IMR-90 (cell line): ENCODE results near the gene FICD. TPM values are rescaled to one million over a fixed set of nuclear protein-coding genes. Genes with fewer than 3 reads are reported as not detected.

ENCODE experiments used
- ATAC-seq: fragments of 200-7000 bp; cut with Tn5 transposase; 2 replicates; pipeline ENCODE4 v1.9.1; 2020; ENCODE audit warnings: low read depth, mild to moderate bottlenecking, moderate library complexity
- BruUV-seq: library from RNA; stranded (reverse); fragments of 400-500 nt; replicated peaks from 2 replicates; lab custom pipeline; 2021; lab: Mats Ljungman, UMichigan
- CTCF ChIA-PET: fragments of 300-600 bp; formaldehyde crosslinking; extraction: SDS; loops from one replicate; lab custom pipeline; 2021; ENCODE audit warnings: antibody characterized with exemption; lab: Yijun Ruan, JAX
- POLR2A ChIA-PET: fragments of 300-600 bp; sonication (Branson Sonifier 250); formaldehyde crosslinking; loops from one replicate; lab custom pipeline; 2022; ENCODE audit warnings: antibody characterized with exemption; ENCODE audit not compliant: unreplicated experiment; lab: Charles Lee
- DNase-seq: peaks from one replicate; pipeline ENCODE4 v3.0.0; 2013
- H2AFZ ChIP-seq: replicated peaks from 2 replicates; pipeline ENCODE3; 2013; ENCODE audit warnings: low read length, mild to moderate bottlenecking; ENCODE audit not compliant: poor library complexity
- H2AK5ac ChIP-seq: 2 replicates; pipeline ENCODE4 v1.6.1; 2013; ENCODE audit warnings: low read depth, low read length, inconsistent platforms
- H2AK9ac ChIP-seq: replicated peaks from 2 replicates; pipeline ENCODE3; 2013; ENCODE audit warnings: mild to moderate bottlenecking, low read depth, low read length, moderate library complexity; ENCODE audit not compliant: poor library complexity
- H2BK120ac ChIP-seq: 2 replicates; pipeline ENCODE4 v1.6.1; 2013; ENCODE audit warnings: low read depth, low read length, inconsistent platforms
- H2BK15ac ChIP-seq: 3 replicates; pipeline ENCODE4 v1.6.1; 2013; ENCODE audit warnings: low read depth, low read length, inconsistent platforms
- H2BK20ac ChIP-seq: 2 replicates; pipeline ENCODE4 v1.6.1; 2013; ENCODE audit warnings: low read depth, mild to moderate bottlenecking, inconsistent platforms, low read length, moderate library complexity
- H2BK5ac ChIP-seq: 2 replicates; pipeline ENCODE4 v1.6.1; 2013; ENCODE audit warnings: mild to moderate bottlenecking, low read depth, low read length, inconsistent platforms; ENCODE audit not compliant: poor library complexity, severe bottlenecking
- H3K14ac ChIP-seq: replicated peaks from 2 replicates; pipeline ENCODE4 v1.6.1; 2013; ENCODE audit warnings: low read depth, low read length, inconsistent platforms
- H3K18ac ChIP-seq: 2 replicates; pipeline ENCODE4 v1.6.1; 2013; ENCODE audit warnings: low read depth, low read length, control low read depth
- H3K23ac ChIP-seq: 2 replicates; pipeline ENCODE4 v1.6.1; 2013; ENCODE audit warnings: low read depth, low read length, inconsistent platforms
- H3K27ac ChIP-seq: 2 replicates; pipeline ENCODE4 v1.5.1; 2013; ENCODE audit warnings: mild to moderate bottlenecking, control low read depth, low read length; ENCODE audit not compliant: insufficient read depth
- H3K27me3 ChIP-seq: 2 replicates; pipeline ENCODE4 v1.6.1; 2013; ENCODE audit warnings: low read length; ENCODE audit not compliant: control insufficient read depth, insufficient read depth
- H3K36me3 ChIP-seq: 2 replicates; pipeline ENCODE4 v1.6.1; 2013; ENCODE audit warnings: low read length, mixed read lengths; ENCODE audit not compliant: control insufficient read depth, insufficient read depth
- H3K4ac ChIP-seq: 2 replicates; pipeline ENCODE4 v1.6.1; 2013; ENCODE audit warnings: low read depth, low read length, inconsistent platforms
- H3K4me1 ChIP-seq: 2 replicates; pipeline ENCODE4 v1.6.1; 2013; ENCODE audit warnings: low read length, mixed read lengths; ENCODE audit not compliant: control insufficient read depth, insufficient read depth
- H3K4me2 ChIP-seq: 2 replicates; pipeline ENCODE4 v1.6.1; 2013; ENCODE audit warnings: low read depth, mild to moderate bottlenecking, control low read depth, low read length, moderate library complexity
- H3K4me3 ChIP-seq: 2 replicates; pipeline ENCODE4 v1.5.1; 2013; ENCODE audit warnings: low read depth, mild to moderate bottlenecking, control low read depth, low read length, moderate library complexity; ENCODE audit not compliant: insufficient read depth
- H3K56ac ChIP-seq: 2 replicates; pipeline ENCODE4 v1.6.1; 2013; ENCODE audit warnings: low read length, inconsistent platforms; ENCODE audit not compliant: insufficient read depth; ENCODE audit errors: extremely low read depth
- H3K79me1 ChIP-seq, 2 experiments: 2 replicates each; pipeline ENCODE4 v1.6.1; 2013; ENCODE audit warnings: low read length in 2 of 2, inconsistent platforms in 1 of 2, low read depth in 1 of 2
- H3K9ac ChIP-seq: 2 replicates; pipeline ENCODE4 v1.6.1; 2013; ENCODE audit warnings: low read depth, low read length, control low read depth
- H3K9me1 ChIP-seq: 2 replicates; pipeline ENCODE4 v1.6.1; 2013; ENCODE audit warnings: low read length, inconsistent platforms; ENCODE audit not compliant: insufficient read depth
- H3K9me3 ChIP-seq: 2 replicates; pipeline ENCODE4 v1.6.1; 2013; ENCODE audit warnings: low read length; ENCODE audit not compliant: control insufficient read depth, insufficient read depth
- H4K20me1 ChIP-seq: 2 replicates; pipeline ENCODE4 v1.6.1; 2013; ENCODE audit warnings: low read length, inconsistent platforms; ENCODE audit not compliant: insufficient read depth
- H4K5ac ChIP-seq: 2 replicates; pipeline ENCODE4 v1.6.1; 2013; ENCODE audit warnings: mild to moderate bottlenecking, low read depth, low read length, control low read depth
- H4K8ac ChIP-seq, 2 experiments: 2 replicates each; pipeline ENCODE4 v1.6.1; 2013; ENCODE audit warnings: low read depth in 2 of 2, low read length in 2 of 2, control low read depth in 1 of 2, inconsistent platforms in 1 of 2
- H4K91ac ChIP-seq: 2 replicates; pipeline ENCODE4 v1.6.1; 2013; ENCODE audit warnings: low read depth, low read length, inconsistent platforms; ENCODE audit not compliant: insufficient read depth
- BHLHE40 ChIP-seq: fragments of 150-350 bp; IDR thresholded peaks from 2 replicates; pipeline ENCODE4 v1.6.1; 2016; ENCODE audit warnings: mild to moderate bottlenecking, low read depth, low read length
- CEBPB ChIP-seq: IDR thresholded peaks from 2 replicates; pipeline ENCODE4 v1.6.1; 2012; ENCODE audit warnings: low read depth, low read length, improper control_type of control experiment
- CHD1 ChIP-seq: IDR thresholded peaks from 2 replicates; pipeline ENCODE4 v1.6.1; 2012; ENCODE audit warnings: low read depth, low read length, improper control_type of control experiment
- ELK1 ChIP-seq: fragments of 150-350 bp; IDR thresholded peaks from 2 replicates; pipeline ENCODE4 v1.6.1; 2016; ENCODE audit warnings: low read depth, mild to moderate bottlenecking, low read length, moderate library complexity, borderline replicate concordance
- MAZ ChIP-seq: IDR thresholded peaks from 2 replicates; pipeline ENCODE4 v1.6.1; 2012; ENCODE audit warnings: low read depth, mild to moderate bottlenecking, low read length, improper control_type of control experiment, moderate library complexity, borderline replicate concordance
- MXI1 ChIP-seq: IDR thresholded peaks from 2 replicates; pipeline ENCODE4 v1.6.1; 2012; ENCODE audit warnings: low read depth, mild to moderate bottlenecking, low read length, moderate library complexity, borderline replicate concordance
- NFE2L2 ChIP-seq: fragments of 150-350 bp; IDR thresholded peaks from 2 replicates; pipeline ENCODE4 v1.6.1; 2016; ENCODE audit warnings: low read depth, mild to moderate bottlenecking, low read length
- RCOR1 ChIP-seq: IDR thresholded peaks from 2 replicates; pipeline ENCODE4 v1.6.1; 2012; ENCODE audit warnings: mild to moderate bottlenecking, low read length, improper control_type of control experiment; ENCODE audit not compliant: insufficient replicate concordance
- RFX5 ChIP-seq: IDR thresholded peaks from 2 replicates; pipeline ENCODE4 v1.8.0; 2012; ENCODE audit warnings: low read depth, mild to moderate bottlenecking, low read length, moderate library complexity
- USF2 ChIP-seq: fragments of 150-350 bp; IDR thresholded peaks from 2 replicates; pipeline ENCODE4 v1.6.1; 2017; ENCODE audit warnings: mild to moderate bottlenecking, antibody characterized with exemption, low read length, low read depth
- WGBS, 2 experiments: methylation state at CpG; one replicate each; pipeline versions ENCODE4 v1.1.5 to v1.1.7; 2013; ENCODE audit warnings: missing lambda C conversion rate in 2 of 2; ENCODE audit not compliant: insufficient read length in 1 of 2; ENCODE audit errors: extremely low coverage in 2 of 2; 5-methylcytosine and 5-hydroxymethylcytosine counted together
- dilution Hi-C: fragments of 300-500 bp; cut with HindIII; formaldehyde crosslinking; loops from one replicate; pipeline ENCODE4 v1.14.3; 2018; ENCODE audit warnings: low sequenced_read_pairs; ENCODE audit not compliant: unreplicated experiment
- in situ Hi-C: fragments of 300-500 bp; cut with MboI; formaldehyde crosslinking; loops from 3 replicates; pipeline ENCODE4 v1.14.3; 2019; ENCODE audit warnings: low sequenced_read_pairs, inconsistent platforms, mixed read lengths
- intact Hi-C: fragments of 100-400 bp; cut with micrococcal nuclease; formaldehyde crosslinking; loops from 2 replicates; pipeline ENCODE4 v1.10.0; 2022
- polyA plus RNA-seq, 3 experiments: library from polyadenylated mRNA; depleted of rRNA; stranded (reverse); fragments of >200 nt; gene quantifications; 2 replicates each; pipeline ENCODE4 v1.2.3, GENCODE V29; 2012; ENCODE audit warnings: low replicate concordance in 1 of 3
- total RNA-seq: library from RNA; depleted of rRNA; stranded (reverse); fragments of >200 nt; gene quantifications from 2 replicates; pipeline ENCODE4 v1.2.3, GENCODE V29; 2012
- TF ChIP-seq, protein P1 (sequence below): conservative IDR thresholded peaks from 2 replicates; pipeline ENCODE4 v1.5.1; 2012; ENCODE audit warnings: mild to moderate bottlenecking, low read depth, low read length, improper control_type of control experiment

The FICD gene
- total and polyA plus RNA-seq, 2 of the 4 experiments (the other 2 are of a cell fraction): 4.0 to 11.3 TPM

DNA sequence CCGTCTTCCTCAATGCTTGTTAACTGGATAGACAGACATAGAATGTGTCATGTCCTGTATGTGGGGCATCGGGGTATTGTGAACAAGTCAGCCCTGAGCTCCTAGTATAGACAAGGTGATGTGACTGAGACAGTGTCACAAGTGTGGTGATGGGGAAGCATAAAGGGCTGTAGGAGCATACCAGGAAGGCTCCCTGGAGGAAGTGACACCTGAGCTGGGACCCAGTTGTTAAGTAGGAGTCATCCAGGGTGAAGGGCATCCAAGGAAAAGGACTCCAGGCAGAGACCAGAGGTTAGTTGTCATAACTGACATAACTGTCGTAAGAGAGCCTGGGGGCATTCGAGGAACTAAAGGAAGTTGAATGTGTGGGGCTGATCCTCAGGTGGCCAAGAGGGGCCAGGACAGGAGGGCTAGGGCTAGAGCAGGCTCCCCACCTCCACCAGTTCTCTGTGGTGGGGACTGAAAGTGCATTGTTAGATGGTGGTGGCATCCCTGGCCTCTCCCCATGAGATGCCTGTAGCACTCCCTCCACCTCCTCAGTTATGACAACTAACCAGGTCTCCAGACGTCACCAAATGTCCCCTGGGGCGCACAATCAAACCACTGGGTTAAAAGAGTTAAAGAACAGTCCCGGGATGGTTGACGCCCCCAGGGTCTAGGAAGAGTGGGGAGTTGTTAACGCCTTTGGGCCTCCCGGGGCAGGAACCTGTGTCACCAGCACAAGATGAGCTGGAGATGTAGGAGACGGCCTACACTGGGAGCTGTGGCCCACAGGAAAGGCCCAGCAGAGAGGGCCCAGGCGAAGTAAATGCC, 2.4 kb downstream of the FICD start:
- H4K20me1 ChIP-seq: no peaks in the 10 kb centered on the region; the same call in 1 of the 2 replicates
- H2BK20ac ChIP-seq: no peak overlapping the region
- peaks cover 18% of the 10 kb centered on the region; the same call in 1 of the 2 replicates for H3K9me1 ChIP-seq
- H3K4me3 ChIP-seq: no peak overlapping the region
- H3K27me3 ChIP-seq: no peaks in the 10 kb centered on the region; the same call in 1 of the 2 replicates
- no peak overlapping the region for H3K27ac ChIP-seq
- BruUV-seq: no TSS peak
- H2AFZ ChIP-seq: no peak overlapping the region
- H3K9ac ChIP-seq: no peak overlapping the region
- H4K5ac ChIP-seq: no peak overlapping the region
- 97% methylated on average over 5 of the region's 12 CpGs; no CpG with 5 or more reads in 1 of the 2 experiments for WGBS, 2 experiments
- POLR2A ChIA-PET: no interaction called here
- H3K4ac ChIP-seq: no peak overlapping the region
- H3K56ac ChIP-seq: no peak overlapping the region
- no peak overlapping the region for H3K4me2 ChIP-seq
- H3K36me3 ChIP-seq: peaks cover 35% of the 10 kb centered on the region
- no peak overlapping the region for H3K14ac ChIP-seq
- H3K23ac ChIP-seq: no peak overlapping the region
- no peak overlapping the region for H2BK5ac ChIP-seq
- no peak overlapping the region for H2AK9ac ChIP-seq
- no peak for ATAC-seq
- intact Hi-C loops: no loop called here
- peaks cover 19 to 50% of the 10 kb centered on the region in 2 experiments for H3K79me1 ChIP-seq
- DNase-seq: no peak
- no peaks in the 10 kb centered on the region for H3K9me3 ChIP-seq
- no peak overlapping the region for H2AK5ac ChIP-seq
- in situ Hi-C loops: loop anchor here (25.0 kb wide), 1 partner anchor 830 kb away; the partner anchor contains the start of gene PWP1
- H3K4me1 ChIP-seq: peaks cover 3% of the 10 kb centered on the region
- no peak overlapping the region for H3K18ac ChIP-seq
- TF ChIP-seq CHD1 (no peak), RFX5 (no peak), MXI1 (no peak), RCOR1 (no peak), ELK1 (no peak), BHLHE40 (no peak), USF2 (no peak), MAZ (no peak), CEBPB (no peak), NFE2L2 (no peak)
- TF ChIP-seq, protein P1, sequence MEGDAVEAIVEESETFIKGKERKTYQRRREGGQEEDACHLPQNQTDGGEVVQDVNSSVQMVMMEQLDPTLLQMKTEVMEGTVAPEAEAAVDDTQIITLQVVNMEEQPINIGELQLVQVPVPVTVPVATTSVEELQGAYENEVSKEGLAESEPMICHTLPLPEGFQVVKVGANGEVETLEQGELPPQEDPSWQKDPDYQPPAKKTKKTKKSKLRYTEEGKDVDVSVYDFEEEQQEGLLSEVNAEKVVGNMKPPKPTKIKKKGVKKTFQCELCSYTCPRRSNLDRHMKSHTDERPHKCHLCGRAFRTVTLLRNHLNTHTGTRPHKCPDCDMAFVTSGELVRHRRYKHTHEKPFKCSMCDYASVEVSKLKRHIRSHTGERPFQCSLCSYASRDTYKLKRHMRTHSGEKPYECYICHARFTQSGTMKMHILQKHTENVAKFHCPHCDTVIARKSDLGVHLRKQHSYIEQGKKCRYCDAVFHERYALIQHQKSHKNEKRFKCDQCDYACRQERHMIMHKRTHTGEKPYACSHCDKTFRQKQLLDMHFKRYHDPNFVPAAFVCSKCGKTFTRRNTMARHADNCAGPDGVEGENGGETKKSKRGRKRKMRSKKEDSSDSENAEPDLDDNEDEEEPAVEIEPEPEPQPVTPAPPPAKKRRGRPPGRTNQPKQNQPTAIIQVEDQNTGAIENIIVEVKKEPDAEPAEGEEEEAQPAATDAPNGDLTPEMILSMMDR: no peak
- dilution Hi-C loops: no loop called here
- no peak overlapping the region for H4K91ac ChIP-seq
- H2BK120ac ChIP-seq: no peak overlapping the region
- CTCF ChIA-PET: no interaction called here
- H2BK15ac ChIP-seq: no peak overlapping the region
- no peak overlapping the region for H4K8ac ChIP-seq
